ENCODE data around the gene APPL2. TPM values are rescaled to one million over a fixed set of nuclear protein-coding genes. Genes with fewer than 3 reads are reported as not detected.

APPL2 gene
- polyA plus RNA-seq, 3 donors = 10.8 to 34.8 (median 24.8) TPM

GRCh38 chr12:105170139-105170538 lies 65.8 kb downstream of the APPL2 start:
- no peak overlapping the region for H3K27ac ChIP-seq (ENCODE audit: low read depth, low read length)
- 92 to 96% (median 92%) methylated on average over 3 of the region's 3 CpGs for WGBS, 3 donors

DNA sequence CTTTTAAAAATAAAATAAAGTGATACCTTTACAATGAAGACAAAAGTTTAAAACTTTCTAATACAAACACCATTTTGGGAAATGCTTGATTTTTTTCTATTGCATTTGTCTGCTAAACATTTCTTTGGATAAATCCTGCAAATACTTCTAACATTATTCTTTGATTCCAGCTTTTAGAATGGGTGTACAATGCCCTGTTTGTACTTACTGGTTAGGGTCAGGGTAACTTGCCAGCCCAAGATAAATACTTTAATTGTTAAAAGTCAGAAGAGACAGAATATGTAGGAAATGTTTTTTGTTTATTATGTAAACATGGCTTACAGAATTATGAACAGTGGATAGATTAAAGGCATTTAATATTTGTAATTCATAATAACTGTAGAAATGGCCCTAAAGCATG lies 68.0 kb downstream of the APPL2 start:
- H3K27ac ChIP-seq (ENCODE audit: low read depth, low read length) = no peak overlapping the region

DNA sequence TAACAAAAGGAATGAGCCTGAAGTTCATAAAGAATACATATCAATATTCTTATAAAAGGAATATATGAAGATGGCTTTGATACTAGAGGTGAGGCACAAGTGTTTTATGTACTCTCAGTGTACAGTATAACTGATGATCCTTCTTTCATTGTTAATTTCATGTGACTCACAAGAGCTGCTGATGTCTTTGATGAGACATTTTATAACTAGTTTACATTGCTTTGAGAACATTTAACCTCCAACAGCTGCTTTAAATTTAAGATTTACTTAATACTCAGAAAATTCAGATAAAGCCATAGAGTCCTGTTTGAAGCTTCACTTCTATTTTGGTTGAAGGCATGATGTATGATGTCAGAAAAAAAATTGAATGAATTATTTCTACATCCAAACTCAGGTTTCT lies 68.6 kb downstream of the APPL2 start:
- no peak overlapping the region for H3K27ac ChIP-seq (ENCODE audit: low read depth, low read length)

- no peak overlapping the region for H3K27ac ChIP-seq (ENCODE audit: low read depth, low read length)
- WGBS, 3 donors = 44 to 87% (median 52%) methylated on average over 1 of the region's 1 CpG
Observed at GRCh38 chr12:105166736-105167135, 69.2 kb downstream of the APPL2 start.

GRCh38 chr12:105164068-105164467 lies 71.9 kb downstream of the APPL2 start:
- no peak overlapping the region for H3K27ac ChIP-seq (ENCODE audit: low read depth, low read length)
- 61 to 88% (median 88%) methylated on average over 2 of the region's 2 CpGs for WGBS, 3 donors

- 76 to 89% (median 85%) methylated on average over 3 of the region's 3 CpGs for WGBS, 3 donors
- H3K27ac ChIP-seq (ENCODE audit: low read depth, low read length) = no peak overlapping the region
Observed at GRCh38 chr12:105162174-105162573, 73.8 kb downstream of the APPL2 start.

- WGBS, 3 donors = 91 to 95% (median 95%) methylated on average over 2 of the region's 2 CpGs
- H3K27ac ChIP-seq (ENCODE audit: low read depth, low read length) = no peak overlapping the region
Observed at GRCh38 chr12:105158876-105159275, 77.1 kb downstream of the APPL2 start.

- H3K27ac ChIP-seq (ENCODE audit: low read depth, low read length) = no peak overlapping the region
- 94 to 97% (median 96%) methylated on average over 3 of the region's 3 CpGs for WGBS, 3 donors
Observed at GRCh38 chr12:105157606-105158005, 78.4 kb downstream of the APPL2 start.

- 98 to 100% (median 99%) methylated on average over 2 of the region's 2 CpGs for WGBS, 3 donors
- no peak overlapping the region for H3K27ac ChIP-seq (ENCODE audit: low read depth, low read length)
Observed at GRCh38 chr12:105156260-105156659, 79.7 kb downstream of the APPL2 start.

DNA sequence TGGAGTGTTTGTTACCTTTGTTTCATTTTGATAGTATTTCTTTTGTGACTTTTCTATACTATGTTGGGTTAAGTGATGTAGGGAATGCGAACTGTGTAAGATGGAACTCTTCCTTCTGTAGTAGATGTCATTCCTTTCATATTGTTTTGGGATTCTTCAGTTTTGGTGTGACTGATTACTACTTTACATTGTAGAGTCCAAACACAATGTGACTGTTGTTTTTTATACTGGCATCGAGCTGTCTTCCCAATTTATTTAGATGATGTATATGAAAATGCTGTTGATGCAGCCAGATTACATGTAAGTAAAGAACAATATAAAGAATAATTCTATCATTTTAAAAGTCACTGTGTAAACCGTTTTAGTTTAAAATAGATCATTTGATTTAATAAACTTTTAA lies 93.7 kb downstream of the APPL2 start:
- WGBS, 3 donors = 88 to 95% (median 95%) methylated on average over 3 of the region's 3 CpGs
- H3K27ac ChIP-seq (ENCODE audit: low read depth, low read length) = no peak overlapping the region

DNA sequence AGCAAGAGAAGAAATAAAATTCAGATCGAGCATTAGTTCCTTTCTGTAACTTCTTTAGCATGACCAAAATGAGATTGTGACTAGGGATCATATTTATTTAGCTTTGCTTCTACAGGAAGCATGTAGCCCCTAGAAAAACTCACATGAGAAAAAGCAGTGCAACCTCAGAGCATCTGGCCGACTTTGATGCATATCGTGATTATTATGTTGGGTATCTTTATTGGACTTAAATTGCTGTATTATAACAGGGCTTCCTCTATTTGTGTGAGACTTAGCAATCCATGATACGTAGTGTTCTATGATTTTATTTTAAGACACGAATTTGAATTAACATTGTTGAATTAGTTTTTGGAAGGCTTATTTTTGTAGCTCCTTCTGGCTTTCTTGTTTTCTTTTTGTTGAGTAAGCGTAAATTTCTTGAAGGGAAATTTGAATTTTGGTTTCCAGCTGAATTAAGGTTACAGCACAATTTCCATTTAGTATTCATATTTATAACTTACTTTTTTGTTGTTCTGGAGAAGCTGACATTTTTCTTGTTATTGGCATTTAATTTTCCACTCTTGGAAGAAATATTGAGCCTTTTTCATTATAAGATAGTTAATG lies 94.6 kb downstream of the APPL2 start:
- 88 to 94% (median 91%) methylated on average over 6 of the region's 6 CpGs for WGBS, 3 donors
- H3K27ac ChIP-seq (ENCODE audit: low read depth, low read length) = no peak overlapping the region

- H3K27ac ChIP-seq (ENCODE audit: low read depth, low read length) = no peak overlapping the region
- WGBS, 3 donors = 81 to 90% (median 84%) methylated on average over 2 of the region's 2 CpGs
Observed at GRCh38 chr12:105138248-105138647, 97.7 kb downstream of the APPL2 start.

Other genes starting within 250 kb of the APPL2 start
- gene NOPCHAP1, start 249.9 kb downstream of the APPL2 start, polyA plus RNA-seq = 10 to 100 TPM in 1 of 3 donors, 1 to 10 TPM in 2; 7.5 to 11.9 (median 8.8) TPM
- 10 to 100 TPM in 2 of 3 donors, 1 to 10 TPM in 1; 3.2 to 12.7 (median 12.5) TPM for gene ALDH1L2, start 151.7 kb downstream of the APPL2 start, polyA plus RNA-seq
- 10 to 100 TPM in 2 of 3 donors, 1 to 10 TPM in 1; 9.2 to 22.4 (median 12.8) TPM for gene WASHC4, start 128.4 kb downstream of the APPL2 start, polyA plus RNA-seq
- gene C12orf75, start 94.5 kb upstream of the APPL2 start, polyA plus RNA-seq = 10 to 100 TPM in 2 of 3 donors, 1 to 10 TPM in 1; 7.4 to 34.0 (median 15.2) TPM

All from adipose tissue (tissue), 3 donors.